Kidney (tissue), 14 donors: Measurements from ENCODE around the gene ATG2B. TPM values are rescaled to one million over a fixed set of nuclear protein-coding genes. Genes with fewer than 3 reads are reported as not detected.

Source experiments
- DNase-seq, 5 donors: peaks; one replicate each; pipeline ENCODE4 v3.0.0-alpha.2; 2013 to 2020
- FAIRE-seq: peaks from 2 replicates; lab custom pipeline; 2012; peaks lifted over from hg19 to GRCh38; lab: Jason Lieb, UNC
- H3K27ac ChIP-seq, 2 donors: one replicate each; pipeline ENCODE4 v1.7.0; 2013; ENCODE audit warnings: low read depth in 2 of 2, low read length in 2 of 2, inconsistent platforms in 1 of 2
- H3K27me3 ChIP-seq: one replicate; pipeline ENCODE4 v1.7.1; 2013; ENCODE audit warnings: low read length, inconsistent platforms; ENCODE audit not compliant: control insufficient read depth, insufficient read depth
- H3K36me3 ChIP-seq, 3 donors: one replicate each; pipeline versions ENCODE4 v1.7.0 to v1.7.1; 2013; ENCODE audit warnings: low read length in 3 of 3, control low read depth in 1 of 3, inconsistent platforms in 1 of 3; ENCODE audit not compliant: insufficient read depth in 3 of 3, control insufficient read depth in 2 of 3
- H3K4me1 ChIP-seq, 3 donors: one replicate each; pipeline versions ENCODE4 v1.7.0 to v1.7.1; 2013; ENCODE audit warnings: low read length in 3 of 3, inconsistent platforms in 1 of 3, low read depth in 1 of 3; ENCODE audit not compliant: control insufficient read depth in 2 of 3, insufficient read depth in 2 of 3
- H3K4me3 ChIP-seq, 3 donors: one replicate each; pipeline versions ENCODE4 v1.7.0 to v1.8.1; 2013; ENCODE audit warnings: low read length in 3 of 3, control low read depth in 1 of 3, inconsistent platforms in 1 of 3
- H3K9ac ChIP-seq, 3 donors: one replicate each; pipeline versions ENCODE4 v1.7.0 to v1.7.1; 2013; ENCODE audit warnings: low read length in 3 of 3, control low read depth in 1 of 3, inconsistent platforms in 1 of 3
- H3K9me3 ChIP-seq, 3 donors: one replicate each; pipeline versions ENCODE4 v1.7.0 to v1.7.1; 2013; ENCODE audit warnings: low read length in 3 of 3, control low read depth in 1 of 3, inconsistent platforms in 1 of 3; ENCODE audit not compliant: control insufficient read depth in 2 of 3, insufficient read depth in 1 of 3
- intact Hi-C: fragments of 100-400 bp; cut with DNase I; formaldehyde crosslinking; loops from one replicate; pipeline ENCODE4 v1.11.1; 2022
- polyA plus RNA-seq: library from polyadenylated mRNA; stranded (reverse); fragments of 350-450 nt; fragmentation: Illumina TruSeq; extraction: RNeasy Lipid Tissue Mini Kit (QIAGEN cat#74804); gene quantifications from one replicate; pipeline ENCODE4 v1.2.3, GENCODE V29; 2014; ENCODE audit warnings: low read depth, low replicate concordance; ENCODE audit not compliant: insufficient read depth
- total RNA-seq: library from RNA; stranded (reverse); fragmentation: NEBNext Ultra II Directional; extraction: Animal tissue kit (Norgen Biotek cat#: 25700); gene quantifications from one replicate; pipeline ENCODE4 v1.2.1, GENCODE V29; 2021
- TF ChIP-seq, protein P1 (sequence below): IDR thresholded peaks from 3 replicates; pipeline ENCODE4 v1.5.1; 2012; ENCODE audit warnings: mild to moderate bottlenecking, moderate library complexity, borderline replicate concordance; ENCODE audit not compliant: insufficient read depth; ENCODE audit errors: extremely low read depth
- donor health status: control.
- donor health status: control.
- donor health status: control.
- donor health status: control.
- donor health status: control.
- donor health status: DM: yes; HTN: yes; CAD: no.
- donor health status: Normal renal cell carcinoma (clear cell type).

ATG2B gene
- total and polyA plus RNA-seq, 2 donors from 2014 or later = 3.8 to 35.8 TPM

DNA sequence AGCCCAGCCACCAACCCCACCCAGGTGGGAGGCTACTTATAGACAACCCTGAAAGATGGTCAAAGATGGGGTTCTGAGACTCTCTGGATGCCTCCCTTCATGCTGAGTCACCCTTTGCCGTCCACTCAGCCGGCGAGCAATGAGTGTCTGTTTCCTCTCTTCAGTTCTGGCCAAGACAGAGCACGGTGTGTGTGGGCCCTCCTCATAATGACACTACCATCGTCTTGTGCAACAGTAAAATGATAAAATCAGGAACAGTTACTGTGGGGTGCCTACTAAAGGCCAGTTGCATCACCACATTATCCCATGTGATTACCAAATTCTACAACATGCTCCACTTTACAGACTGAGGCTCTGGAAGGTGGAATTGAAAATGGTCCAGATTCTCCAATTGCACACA, 114.1 kb downstream of the ATG2B start:
- no peaks in the 10 kb centered on the region for H3K36me3 ChIP-seq
- H3K4me1 ChIP-seq = no peaks in the 10 kb centered on the region
- TF ChIP-seq, protein P1, sequence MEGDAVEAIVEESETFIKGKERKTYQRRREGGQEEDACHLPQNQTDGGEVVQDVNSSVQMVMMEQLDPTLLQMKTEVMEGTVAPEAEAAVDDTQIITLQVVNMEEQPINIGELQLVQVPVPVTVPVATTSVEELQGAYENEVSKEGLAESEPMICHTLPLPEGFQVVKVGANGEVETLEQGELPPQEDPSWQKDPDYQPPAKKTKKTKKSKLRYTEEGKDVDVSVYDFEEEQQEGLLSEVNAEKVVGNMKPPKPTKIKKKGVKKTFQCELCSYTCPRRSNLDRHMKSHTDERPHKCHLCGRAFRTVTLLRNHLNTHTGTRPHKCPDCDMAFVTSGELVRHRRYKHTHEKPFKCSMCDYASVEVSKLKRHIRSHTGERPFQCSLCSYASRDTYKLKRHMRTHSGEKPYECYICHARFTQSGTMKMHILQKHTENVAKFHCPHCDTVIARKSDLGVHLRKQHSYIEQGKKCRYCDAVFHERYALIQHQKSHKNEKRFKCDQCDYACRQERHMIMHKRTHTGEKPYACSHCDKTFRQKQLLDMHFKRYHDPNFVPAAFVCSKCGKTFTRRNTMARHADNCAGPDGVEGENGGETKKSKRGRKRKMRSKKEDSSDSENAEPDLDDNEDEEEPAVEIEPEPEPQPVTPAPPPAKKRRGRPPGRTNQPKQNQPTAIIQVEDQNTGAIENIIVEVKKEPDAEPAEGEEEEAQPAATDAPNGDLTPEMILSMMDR = no peak
- H3K27ac ChIP-seq = no peak overlapping the region
- no peaks in the 10 kb centered on the region for H3K9me3 ChIP-seq
- no peak overlapping the region for H3K9ac ChIP-seq
- DNase-seq = no peak
- H3K27me3 ChIP-seq = no peaks in the 10 kb centered on the region
- no peak for FAIRE-seq
- H3K4me3 ChIP-seq = no peak overlapping the region
- intact Hi-C loops = no loop called here

DNA sequence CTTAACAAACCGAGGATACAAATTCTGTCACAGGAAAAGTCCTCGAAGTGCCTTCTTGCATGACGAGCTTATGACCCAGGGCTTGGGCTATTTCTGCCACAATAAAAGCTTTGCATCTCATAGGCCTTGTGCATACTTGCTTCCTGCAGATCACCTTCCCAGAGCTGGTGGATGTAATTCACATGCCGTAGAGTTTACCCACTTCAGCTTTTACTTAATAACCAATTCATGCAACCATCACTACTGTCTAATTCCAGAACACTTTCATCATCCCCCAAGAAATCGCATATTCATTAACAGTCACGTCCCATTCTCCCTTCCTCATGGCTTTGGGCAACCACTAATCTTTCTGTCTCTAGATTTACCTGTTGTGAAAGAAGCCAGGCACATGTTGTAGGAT, 116.1 kb downstream of the ATG2B start:
- Histone ChIP-seq H3K4me1 (no peaks in the 10 kb centered on the region), H3K9ac (no peak overlapping the region), H3K27ac (no peak overlapping the region), H3K9me3 (no peaks in the 10 kb centered on the region), H3K36me3 (peaks cover 0 to 3% (median 0%) of the 10 kb centered on the region in 3 donors), H3K4me3 (no peak overlapping the region), H3K27me3 (no peaks in the 10 kb centered on the region)
- DNase-seq (no peak), FAIRE-seq (no peak)
- intact Hi-C loops = no loop called here
- TF ChIP-seq, protein P1 = no peak

DNA sequence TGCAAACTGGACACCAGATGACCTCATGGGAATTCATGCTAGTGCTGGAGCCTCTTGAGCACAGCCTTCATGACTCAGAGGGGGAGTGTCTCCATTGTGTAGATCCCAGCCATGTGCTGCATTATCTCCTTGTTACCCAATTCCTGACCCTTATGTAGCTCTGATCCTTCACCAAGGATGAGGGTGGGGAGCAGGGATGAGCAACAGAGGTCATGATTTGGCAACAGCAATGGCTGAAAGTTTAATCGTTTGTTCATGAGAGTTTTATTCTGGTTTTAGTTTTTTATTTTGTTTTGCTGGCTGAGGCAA, 116.6 kb downstream of the ATG2B start:
- H3K27ac ChIP-seq = no peak overlapping the region
- H3K36me3 ChIP-seq = peaks cover 0 to 4% (median 2%) of the 10 kb centered on the region in 3 donors
- no peaks in the 10 kb centered on the region for H3K9me3 ChIP-seq
- H3K4me1 ChIP-seq = no peaks in the 10 kb centered on the region
- no peak for DNase-seq
- no peak overlapping the region for H3K4me3 ChIP-seq
- intact Hi-C loops = no loop called here
- TF ChIP-seq, protein P1 = no peak
- no peaks in the 10 kb centered on the region for H3K27me3 ChIP-seq
- no peak overlapping the region for H3K9ac ChIP-seq
- FAIRE-seq = no peak
